NCI-H1105 (cell line): ENCODE data around the gene LRBA.
A peak's percentile ranks its signal among the peaks of the same experiment; 100 is the strongest.
"Not testable (repeated sequence)": the region's sequence is repeated elsewhere in the genome, so short reads cannot be mapped to it uniquely, and the experiment has no call there.

Source experiments
- DNase-seq: peaks from one replicate; lab custom pipeline; 2025; lab: John Stamatoyannopoulos, UW

The LRBA gene

DNA sequence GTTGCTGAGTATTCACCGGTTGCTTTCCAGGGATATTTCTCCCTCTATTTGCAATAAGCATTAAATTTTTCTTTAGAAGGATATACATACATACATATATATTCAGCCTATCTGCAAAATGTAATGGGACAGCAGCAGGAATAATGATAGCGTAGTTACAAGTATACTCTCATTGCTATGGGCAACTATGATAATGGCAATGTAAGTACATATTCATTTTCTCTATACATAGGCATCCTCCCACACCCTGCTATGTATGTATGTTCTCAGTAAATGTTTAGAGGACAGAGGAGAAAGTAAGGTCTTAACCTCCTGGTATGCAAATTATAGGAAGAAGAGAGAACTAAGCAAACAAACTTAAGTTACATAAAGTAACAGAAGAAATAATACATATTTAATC is 452.8 kb downstream of the LRBA start:
- DNase-seq: no peak

DNA sequence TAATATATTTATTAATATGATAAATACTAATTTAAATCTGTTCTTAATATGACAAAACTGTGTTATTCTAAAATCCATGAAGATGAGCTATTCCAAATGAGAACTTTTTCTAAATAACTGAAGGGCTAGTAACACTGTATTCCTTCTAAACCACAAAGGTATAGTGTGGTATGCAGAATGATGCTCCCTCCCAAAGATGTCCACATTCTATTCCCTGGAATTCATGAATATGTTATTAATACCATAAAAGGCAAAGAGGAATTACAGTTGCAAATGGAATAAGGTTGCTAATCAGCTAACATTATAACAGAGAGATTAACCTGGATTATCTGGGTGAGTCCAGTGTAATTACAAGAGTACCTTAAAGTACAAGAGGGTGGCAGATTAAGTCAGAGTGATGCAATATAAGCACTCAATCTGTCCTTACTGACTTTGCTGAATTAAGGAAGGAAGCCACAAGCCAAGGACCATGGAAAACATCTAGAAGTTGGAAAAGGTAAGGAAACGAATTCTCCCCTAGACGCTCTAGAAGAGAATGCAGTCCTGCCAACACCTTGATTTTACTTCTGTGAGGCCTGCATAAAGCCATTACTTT is 453.8 kb downstream of the LRBA start:
- DNase-seq: no peak

DNA sequence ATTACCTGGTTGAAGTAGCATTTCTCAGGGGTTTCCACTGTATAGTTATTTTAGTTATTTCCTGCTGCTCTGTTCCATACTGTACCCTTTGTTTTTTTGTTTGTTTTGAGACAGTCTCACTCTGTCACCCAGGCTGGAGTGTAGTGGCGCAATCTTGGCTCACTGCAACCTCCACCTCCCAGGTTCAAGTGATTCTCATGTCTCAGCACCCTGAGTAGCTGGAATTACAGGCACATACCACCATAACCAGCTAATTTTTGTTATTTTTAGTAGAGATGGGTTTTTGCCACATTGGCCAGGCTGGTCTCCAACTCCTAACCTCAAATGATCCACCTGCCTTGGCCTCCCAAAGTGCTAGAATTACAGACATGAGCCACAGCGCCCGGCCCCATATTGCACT is 457.3 kb downstream of the LRBA start:
- not testable (repeated sequence) for DNase-seq

DNA sequence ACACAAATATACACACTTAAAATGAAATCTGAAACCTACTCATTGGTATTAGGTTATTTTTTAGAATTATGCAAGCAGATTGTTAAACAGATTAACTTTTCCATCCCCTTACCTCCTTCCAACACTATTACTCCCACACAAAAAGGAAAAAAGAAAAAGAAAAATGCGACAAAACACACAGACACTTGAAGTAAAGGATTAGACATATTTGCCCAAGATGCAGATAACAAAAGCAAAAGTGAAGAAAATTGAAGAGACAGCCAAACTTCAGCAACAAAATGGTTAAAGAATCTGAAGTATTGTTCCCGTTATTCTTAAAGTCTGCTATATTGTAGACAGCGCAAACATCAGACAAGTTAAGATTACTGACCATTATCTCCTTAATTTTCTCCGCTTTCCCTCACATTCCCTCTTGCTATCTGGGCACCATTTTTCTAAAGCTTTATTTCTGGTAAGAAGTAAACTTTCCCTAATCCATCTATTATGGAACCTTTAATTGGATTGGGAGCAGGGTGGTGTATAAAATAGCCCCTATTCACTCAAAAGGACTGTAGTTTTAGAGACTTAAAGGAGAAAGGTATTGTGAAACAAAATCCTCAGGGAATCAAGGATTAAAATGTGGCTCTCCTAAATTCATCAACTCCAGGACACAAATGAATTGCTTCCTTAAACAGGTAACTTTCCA is 467.8 kb downstream of the LRBA start:
- DNase-seq: no peak

DNA sequence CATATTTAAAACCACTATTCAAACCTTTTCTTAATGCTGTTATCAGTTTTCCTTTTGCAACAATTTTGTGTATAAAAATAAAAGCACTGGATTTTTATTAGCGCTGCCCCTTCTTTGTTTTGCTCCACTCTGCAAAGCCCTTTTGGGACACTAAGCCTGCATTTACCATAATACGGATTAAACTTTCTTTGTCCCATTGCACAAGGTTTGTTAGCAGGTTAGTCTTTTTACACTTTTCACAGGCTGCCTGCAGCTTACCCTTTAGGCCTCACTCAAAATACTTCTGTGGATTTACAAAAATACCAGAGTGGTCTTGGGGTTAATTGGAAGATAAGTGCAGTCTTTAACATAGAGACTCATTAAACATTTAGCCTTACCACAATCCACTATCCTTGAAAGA is 468.8 kb downstream of the LRBA start:
- no peak for DNase-seq

DNA sequence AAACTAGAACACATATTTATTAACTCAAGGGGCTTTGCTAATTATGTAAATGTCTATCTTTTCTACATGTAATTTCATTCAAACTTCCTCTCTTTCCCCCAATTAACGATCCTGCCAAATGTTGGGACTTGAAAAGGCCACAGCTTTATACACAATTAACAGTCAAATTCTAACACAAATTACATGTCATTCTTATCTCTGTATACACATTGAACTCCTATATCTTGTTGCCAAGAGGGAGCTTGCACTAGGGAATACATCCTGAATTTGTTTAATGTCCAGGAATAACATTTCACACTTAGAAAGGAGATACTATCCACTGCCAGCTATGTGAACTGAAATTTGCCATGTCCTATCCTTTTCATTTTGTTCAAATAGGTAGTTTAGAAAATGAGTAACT is 472.0 kb downstream of the LRBA start:
- DNase-seq: no peak

DNA sequence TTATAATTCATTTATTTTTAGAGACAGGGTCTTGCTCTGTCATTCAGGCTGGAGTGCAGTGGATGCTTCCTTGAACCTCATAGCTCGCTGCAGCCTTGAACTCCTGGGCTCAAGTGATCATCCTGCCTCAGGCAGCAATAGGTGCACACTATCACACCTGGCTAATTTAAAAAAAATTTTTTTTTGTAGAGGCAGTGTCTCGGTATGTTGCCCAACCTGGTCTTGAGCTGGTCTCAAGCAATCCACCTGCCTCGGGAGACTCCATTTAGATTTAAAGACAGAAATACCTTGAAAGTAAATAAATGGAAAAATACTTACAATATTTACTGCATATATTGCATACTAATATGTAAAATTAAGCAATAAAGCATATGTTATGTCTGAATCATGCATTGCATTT is 473.4 kb downstream of the LRBA start:
- no peak for DNase-seq

DNA sequence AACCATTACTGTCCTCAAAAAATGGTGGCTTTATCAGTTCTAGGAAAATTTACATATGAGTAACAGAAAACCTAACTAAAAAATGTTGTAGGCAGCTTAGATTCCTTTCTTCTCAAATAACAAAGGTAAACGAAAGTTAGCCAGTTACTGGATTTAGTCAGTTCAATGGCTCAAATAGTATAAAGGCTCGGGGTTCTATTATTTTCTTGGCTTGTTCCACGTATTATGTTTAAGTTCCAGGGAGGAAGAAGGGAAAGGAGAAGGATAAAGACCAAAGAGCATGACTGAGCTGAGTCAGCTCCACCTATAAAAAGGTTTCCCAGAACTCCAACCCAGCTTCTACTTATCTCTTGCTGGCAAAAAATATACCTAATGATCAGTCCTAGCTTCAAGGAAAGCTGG is 474.1 kb downstream of the LRBA start:
- DNase-seq: no peak

DNA sequence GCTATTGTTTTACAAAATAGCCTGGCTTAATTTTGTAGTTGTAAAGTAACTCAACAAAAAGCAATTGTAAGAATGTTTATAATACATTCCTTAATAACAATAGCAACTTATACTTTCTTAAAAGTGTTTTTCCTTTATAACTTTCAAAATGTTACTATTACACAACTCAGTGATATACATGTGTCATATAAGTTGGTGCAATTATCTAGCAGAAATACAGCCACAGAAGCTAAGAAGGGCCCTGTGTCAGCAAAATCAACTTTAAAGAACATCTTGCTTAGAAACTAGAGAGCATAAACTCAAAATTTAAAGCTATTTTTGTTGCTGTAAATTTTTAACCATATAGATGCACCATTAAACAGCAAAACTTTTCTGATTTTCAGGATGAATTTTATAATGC is 474.5 kb downstream of the LRBA start:
- DNase-seq: no peak

DNA sequence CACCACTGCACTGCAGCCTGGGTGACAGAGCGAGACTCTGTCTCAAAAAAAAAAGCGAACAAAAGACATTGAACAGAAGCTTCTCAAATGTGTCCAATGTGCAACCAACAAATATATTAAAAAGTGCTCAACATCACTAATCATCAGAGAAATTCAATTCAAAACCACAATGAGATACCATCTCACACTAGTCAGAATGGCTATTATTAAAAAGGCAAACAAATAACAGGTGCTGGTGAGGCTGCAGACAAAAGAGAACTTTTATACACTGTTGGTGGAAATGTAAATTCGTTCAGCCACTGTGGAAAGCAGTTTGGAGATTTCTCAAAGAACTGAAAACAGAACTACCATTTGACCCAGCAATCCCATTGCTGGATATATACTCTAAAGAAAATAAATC is 477.2 kb downstream of the LRBA start:
- DNase-seq: peak; percentile 0

DNA sequence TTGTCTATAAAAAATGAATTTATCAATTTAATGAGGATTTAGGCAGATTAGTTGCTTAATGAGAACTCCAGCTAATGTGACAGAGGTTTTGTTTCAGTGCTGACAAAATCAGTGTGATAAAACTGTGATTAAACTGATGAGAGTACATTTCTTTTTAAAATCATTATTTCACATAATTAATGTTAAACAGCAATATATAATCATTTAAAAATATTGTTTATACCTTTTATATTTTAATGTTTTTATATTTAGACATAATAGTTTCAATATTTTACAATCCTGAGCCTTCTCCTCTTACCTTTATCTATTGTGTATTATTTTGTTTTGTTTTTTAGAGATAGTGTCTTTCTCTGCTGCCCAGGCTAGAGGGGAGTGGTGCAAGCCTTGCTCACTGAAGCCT is 480.3 kb downstream of the LRBA start:
- no peak for DNase-seq

DNA sequence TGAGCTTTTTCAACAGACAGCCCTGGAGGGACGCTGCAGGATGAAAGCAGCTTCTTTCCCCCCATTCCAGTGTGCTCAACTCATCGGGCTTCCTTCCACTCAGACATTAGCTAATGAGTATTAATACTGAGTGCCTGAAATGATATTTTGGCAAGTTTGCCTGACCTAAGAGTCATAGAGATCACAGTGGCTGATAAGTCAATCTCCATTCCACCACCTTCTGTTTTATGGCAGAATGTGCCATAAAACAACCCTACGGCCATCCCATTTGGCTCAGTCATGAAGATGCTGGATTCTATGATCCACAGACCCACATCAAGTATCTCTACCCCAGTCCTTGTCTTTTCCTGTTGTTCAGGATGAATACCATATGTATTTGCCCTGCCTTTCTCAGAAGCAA is 481.4 kb downstream of the LRBA start:
- DNase-seq: no peak

DNA sequence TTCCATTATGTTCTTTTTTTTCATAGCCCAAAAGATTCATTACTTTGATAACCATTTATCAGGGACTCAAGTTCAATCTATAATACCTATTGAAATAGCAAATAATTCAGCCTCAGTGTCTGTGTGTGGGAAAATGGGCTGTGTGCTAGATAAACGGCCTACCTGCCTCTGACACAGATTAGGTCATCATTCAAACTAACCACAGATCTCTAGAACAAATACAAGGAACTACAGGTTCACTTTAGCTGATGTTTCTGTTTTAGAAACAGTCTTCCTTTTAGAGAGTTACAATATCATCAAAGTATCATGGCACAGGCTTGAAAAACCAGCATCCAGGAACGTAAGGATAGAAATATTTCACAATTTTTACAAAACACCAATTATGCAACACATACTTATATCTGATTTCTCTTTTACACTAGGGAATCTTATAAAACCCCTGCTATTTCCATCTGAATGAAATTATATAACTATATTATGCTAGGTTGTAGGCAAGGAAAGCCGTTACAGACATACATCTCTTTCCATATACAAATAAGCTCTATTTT is 489.7 kb downstream of the LRBA start:
- DNase-seq: no peak

DNA sequence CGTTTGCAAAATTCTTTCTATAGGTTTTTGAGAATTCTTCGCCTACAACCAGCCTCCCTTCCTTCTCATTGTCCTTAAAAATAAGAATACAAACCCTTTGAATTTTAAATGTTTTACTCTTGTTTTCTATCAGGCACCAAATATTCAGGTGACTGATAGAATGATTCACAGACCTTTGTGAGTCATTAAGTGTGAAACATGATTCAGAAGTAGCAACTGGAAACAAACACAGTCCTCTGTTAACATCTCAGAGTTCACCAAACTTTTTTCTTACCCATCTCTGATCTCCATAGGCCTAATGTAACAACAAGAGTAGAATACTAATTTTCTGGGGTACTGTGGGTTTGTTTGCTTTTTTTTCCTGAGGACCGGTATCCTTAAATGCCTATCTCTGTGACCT is 496.5 kb downstream of the LRBA start:
- DNase-seq: no peak

DNA sequence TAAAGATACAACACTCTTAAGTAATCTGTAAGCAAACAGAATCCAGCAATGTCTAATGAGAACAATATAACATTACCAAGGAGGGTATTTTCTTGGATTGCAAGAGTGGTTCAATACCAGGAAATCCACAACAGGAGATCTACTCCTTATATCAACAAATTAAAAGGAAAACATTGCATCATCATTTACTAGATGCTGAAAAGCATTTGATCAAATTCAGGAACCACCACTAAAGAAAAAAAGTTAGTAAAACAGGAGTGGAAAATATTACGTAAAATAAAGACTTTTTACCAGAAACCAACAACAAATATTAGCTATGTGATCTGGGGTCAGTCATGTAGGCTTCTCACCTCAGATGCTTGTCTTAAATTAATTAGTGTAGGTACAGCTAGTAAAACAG is 499.9 kb downstream of the LRBA start:
- no peak for DNase-seq

DNA sequence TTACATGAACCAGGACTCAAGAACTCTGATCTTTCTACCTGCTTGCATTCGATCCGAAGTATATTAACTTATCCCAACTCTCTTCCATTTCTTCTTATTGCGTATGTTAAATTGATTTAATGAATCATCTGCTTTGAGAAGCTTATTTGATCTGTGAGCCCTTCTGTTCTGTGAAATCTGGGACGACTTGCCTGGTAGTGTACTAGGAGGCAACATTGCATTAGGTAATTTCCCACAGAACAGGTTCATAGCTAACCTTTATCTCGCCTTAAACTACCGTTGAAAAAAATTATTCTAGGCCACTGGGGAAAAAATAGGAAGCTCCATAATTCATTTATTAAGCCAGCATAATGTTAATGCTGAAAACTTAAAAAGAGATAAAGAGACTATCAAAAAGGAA is 500.4 kb downstream of the LRBA start:
- no peak for DNase-seq

DNA sequence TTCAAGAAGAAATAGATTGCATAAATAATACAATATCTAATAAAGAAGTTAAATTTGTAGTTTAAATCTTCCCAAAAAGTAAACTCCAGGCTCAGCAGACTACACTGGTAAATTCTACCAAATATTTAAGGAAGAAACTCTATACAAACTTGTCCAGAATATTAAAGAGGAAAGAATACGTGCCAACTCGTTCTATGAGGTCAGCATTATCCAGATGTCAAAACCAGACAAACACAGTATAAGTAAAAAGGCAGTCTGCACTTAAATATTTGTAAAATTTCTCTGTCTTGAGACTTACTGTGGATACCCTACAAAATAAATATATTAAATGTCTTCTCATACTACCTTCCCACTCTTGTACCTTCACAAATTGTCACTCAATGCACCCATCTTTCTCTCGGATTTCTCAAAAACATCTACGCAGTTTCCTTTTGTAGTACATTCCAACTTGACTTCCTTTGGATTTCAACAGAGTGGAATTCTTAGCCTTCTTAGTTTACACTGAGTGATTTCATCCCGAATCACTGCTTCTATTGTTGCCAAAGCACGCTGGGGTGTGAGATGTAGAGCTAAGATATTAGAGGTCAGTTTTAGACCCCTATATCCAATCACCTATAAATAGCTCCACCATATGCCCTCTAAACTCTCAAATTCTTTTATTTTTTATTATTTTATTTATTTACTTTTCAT is 504.8 kb downstream of the LRBA start:
- DNase-seq: no peak

DNA sequence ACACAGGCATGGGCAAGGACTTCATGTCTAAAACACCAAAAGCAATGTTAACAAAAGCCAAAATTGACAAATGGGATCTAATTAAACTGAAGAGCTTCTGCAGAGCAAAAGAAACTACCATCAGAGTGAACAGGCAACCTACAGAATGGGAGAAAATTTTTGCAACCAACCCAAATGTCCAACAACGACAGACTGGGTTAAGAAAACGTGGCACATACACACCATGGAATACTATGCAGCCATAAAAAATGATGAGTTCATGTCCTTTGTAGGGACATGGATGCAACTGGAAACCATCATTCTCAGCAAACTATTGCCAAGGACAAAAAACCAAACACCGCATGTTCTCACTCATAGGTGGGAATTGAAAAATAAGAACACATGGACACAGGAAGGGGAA is 507.4 kb downstream of the LRBA start:
- DNase-seq: not testable (repeated sequence)

DNA sequence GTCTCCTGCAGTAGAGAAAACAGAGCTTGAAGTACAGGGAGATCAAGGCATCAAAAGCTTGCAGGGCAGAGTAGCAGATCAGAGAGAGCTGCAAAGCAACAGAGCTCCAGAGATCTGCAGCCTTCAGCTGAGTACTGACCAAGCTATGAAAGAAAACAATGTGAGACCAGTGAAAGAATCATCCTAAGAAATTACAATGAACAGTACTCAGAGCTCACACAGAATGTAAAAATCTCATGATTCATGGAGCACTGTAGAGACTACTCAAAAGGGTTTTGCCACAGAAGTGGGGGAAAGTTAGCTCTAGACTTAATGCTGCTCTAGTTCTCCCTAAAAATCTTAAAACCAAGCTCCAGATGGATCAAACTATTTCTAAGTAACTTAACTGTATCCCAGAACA is 513.1 kb downstream of the LRBA start:
- no peak for DNase-seq

DNA sequence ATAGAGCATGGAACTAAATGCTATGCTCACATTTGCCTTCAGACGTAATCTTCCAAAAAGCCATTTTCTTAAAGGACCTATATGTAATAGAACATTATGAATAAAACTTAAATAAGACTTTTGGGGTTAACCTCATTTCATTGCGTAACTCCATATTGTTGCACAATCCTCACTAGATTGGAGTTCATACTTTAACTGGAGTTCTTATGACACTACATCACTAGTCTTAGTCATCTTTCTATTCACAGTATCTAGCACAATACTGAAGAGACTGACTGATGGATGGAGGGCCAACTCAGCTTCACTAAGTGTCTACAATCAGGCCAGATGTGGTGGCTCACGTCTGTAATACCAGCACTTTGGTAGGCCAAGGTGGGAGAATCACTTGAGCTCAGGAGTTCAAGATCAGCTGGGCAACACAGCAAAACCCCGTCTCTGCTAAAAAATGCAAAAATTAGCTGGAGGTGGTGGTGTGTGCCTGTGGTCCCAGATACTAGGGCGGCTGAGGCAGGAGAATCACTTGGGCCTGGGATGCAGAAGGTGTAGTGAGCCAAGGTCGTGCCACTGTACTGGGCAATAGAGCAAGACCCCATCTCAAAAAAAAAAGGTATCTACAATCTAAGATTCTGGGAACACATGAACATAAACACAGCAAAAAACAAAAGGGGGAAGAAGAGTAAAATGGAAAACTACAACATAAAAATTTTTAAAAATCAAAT is 513.9 kb downstream of the LRBA start:
- no peak for DNase-seq

DNA sequence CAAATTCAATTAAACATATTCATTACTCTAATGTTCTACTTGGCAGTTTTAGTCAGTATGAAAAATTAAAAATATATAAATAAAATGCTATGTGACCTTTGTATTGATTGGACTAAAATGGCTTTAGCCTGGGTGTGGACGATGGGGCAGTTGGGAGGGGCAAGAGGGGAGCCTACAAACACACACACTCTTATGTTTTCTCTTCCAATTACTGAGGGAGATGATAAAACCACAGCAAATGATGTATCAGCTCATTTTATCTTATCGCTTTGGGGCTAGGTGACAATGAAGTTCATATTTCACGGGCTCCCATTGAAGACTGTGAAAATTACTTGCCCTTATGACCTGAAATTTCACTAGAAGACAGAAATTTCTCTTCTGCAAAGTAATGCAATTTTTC is 517.5 kb downstream of the LRBA start:
- no peak for DNase-seq

DNA sequence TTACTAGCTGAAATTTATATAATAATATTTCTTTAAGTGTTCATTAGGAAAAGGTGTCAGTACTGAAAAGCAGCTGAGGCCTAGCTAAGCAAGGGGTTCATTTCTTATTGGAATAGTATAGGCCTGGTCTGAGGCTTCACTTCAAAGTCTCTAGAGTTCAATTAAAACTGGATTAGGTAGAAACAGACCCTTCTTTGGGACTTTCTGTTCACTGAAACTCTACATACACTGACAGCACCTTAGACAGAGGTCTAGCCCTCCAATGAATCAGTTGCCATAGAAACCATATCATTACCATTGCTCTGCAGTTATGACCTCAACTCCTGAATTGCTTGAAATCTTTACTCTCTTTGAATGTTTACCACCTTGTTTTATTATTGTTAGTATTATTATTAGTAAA is 519.5 kb downstream of the LRBA start:
- no peak for DNase-seq

DNA sequence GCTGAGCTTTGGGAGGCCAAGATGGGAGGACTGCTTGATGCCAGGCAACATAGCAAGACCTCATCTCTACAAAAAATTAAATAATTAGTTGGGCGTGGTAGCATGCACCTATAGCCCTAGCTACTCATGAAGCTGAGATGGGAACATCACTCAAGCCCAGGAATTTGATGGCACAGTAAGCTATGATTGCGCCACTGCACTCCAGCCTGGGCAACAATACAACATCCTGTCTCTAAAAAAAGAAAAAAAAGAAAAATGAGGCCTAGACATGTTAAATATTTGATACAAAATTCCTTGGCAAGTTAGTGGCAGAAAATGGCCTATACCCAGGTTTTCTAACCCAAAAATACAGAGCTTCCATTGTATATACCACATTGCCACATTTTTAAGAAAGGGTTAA is 521.2 kb downstream of the LRBA start:
- no peak for DNase-seq
